CD4-positive, alpha-beta T cell treated with Interleukin-15 for 4 hours (primary cell): Measurements from ENCODE around the gene LMAN2L.

Experiments
- DNase-seq: peaks from one replicate; pipeline ENCODE4 v3.0.0-alpha.2; 2020; ENCODE audit warnings: low spot score

Gene LMAN2L

GRCh38 chr2:96739633-96740428 lies at the start of gene LMAN2L:
TSS of gene LMAN2L (minus strand) at chr2:96740064. CDS start at chr2:96740040, 24 bp downstream.
- peak; percentile 98 for DNase-seq

- no peak for DNase-seq
Measured at GRCh38 chr2:96789245-96789617, 49.4 kb upstream of the LMAN2L start.

GRCh38 chr2:96788442-96789244 lies 48.8 kb upstream of the LMAN2L start:
- DNase-seq: no peak

- DNase-seq: no peak
Measured at GRCh38 chr2:96787411-96787810, 47.5 kb upstream of the LMAN2L start.

- DNase-seq: no peak
Measured at GRCh38 chr2:96783388-96783787, 43.5 kb upstream of the LMAN2L start.

GRCh38 chr2:96775160-96775559 lies 35.3 kb upstream of the LMAN2L start:
- DNase-seq: no peak

GRCh38 chr2:96773922-96774321 lies 34.1 kb upstream of the LMAN2L start:
- DNase-seq: peak; percentile 44

GRCh38 chr2:96772903-96773671 lies 33.2 kb upstream of the LMAN2L start:
- DNase-seq: peak; percentile 16

- no peak for DNase-seq
Measured at GRCh38 chr2:96771796-96772618, 32.1 kb upstream of the LMAN2L start.

- DNase-seq: no peak
Measured at GRCh38 chr2:96770442-96771202, 30.8 kb upstream of the LMAN2L start.

- no peak for DNase-seq
Measured at GRCh38 chr2:96769814-96770213, 29.9 kb upstream of the LMAN2L start.

GRCh38 chr2:96768083-96768561 lies 28.3 kb upstream of the LMAN2L start:
- no peak for DNase-seq

- no peak for DNase-seq
Measured at GRCh38 chr2:96767135-96767871, 27.4 kb upstream of the LMAN2L start.

GRCh38 chr2:96764253-96764637 lies 24.4 kb upstream of the LMAN2L start:
- DNase-seq: no peak

- no peak for DNase-seq
Measured at GRCh38 chr2:96763511-96764252, 23.8 kb upstream of the LMAN2L start.

GRCh38 chr2:96762529-96763311 lies 22.9 kb upstream of the LMAN2L start:
- DNase-seq: no peak

- no peak for DNase-seq
Measured at GRCh38 chr2:96760986-96761832, 21.3 kb upstream of the LMAN2L start.
